Peyer's patch (tissue), 4 donors: Measurements from ENCODE around the gene RNU6-1. TPM values are rescaled to one million over a fixed set of nuclear protein-coding genes. Genes with fewer than 3 reads are reported as not detected.

Source experiments
- DNase-seq, 3 donors: peaks; one replicate each; pipeline ENCODE4 v3.0.0-alpha.2; 2017 to 2019
- H3K27ac ChIP-seq, 4 donors: fragments of 200-600 bp; sonication (generic); one replicate each; pipeline ENCODE4 v1.5.1; 2016 to 2019
- H3K27me3 ChIP-seq, 2 donors: fragments of 200-600 bp; sonication (generic); one replicate each; pipeline ENCODE4 v1.5.1; 2019
- H3K36me3 ChIP-seq, 3 donors: fragments of 200-600 bp; sonication (generic); one replicate each; pipeline ENCODE4 v1.5.1; 2016 to 2019
- H3K4me1 ChIP-seq, 4 donors: fragments of 200-600 bp; sonication (generic); one replicate each; pipeline ENCODE4 v1.5.1; 2016 to 2019
- H3K4me3 ChIP-seq, 4 donors: fragments of 200-600 bp; sonication (generic); 1 replicate in 3 of 4; 2 replicates in 1 of 4; pipeline ENCODE4 v1.5.1; 2016 to 2019; ENCODE audit warnings: mild to moderate bottlenecking in 1 of 4
- H3K9me3 ChIP-seq, 4 donors: fragments of 200-600 bp; sonication (generic); one replicate each; pipeline ENCODE4 v1.5.1; 2016 to 2019; ENCODE audit warnings: mild to moderate bottlenecking in 1 of 4
- CTCF ChIP-seq, 6 experiments: fragments of 450-650 bp in 4 of 6; fragments of 200-600 bp in 2 of 6; sonication (generic) in 1 of 6; IDR thresholded peaks; one replicate each; pipeline ENCODE4 v1.5.1; 2017 to 2019; ENCODE audit warnings: antibody characterized with exemption in 6 of 6, mild to moderate bottlenecking in 3 of 6, moderate library complexity in 1 of 6
- POLR2A ChIP-seq, 2 donors: fragments of 450-650 bp; IDR thresholded peaks; one replicate each; pipeline ENCODE4 v1.5.1; 2017; ENCODE audit warnings: antibody characterized with exemption in 2 of 2, mild to moderate bottlenecking in 2 of 2, moderate library complexity in 2 of 2
- total RNA-seq, 4 donors: library from RNA; depleted of rRNA; stranded (reverse); fragments of >200 nt; gene quantifications; one replicate each; pipeline ENCODE4 v1.1.0, GENCODE V29; 2016

Gene RNU6-1
- total RNA-seq, 4 donors from 2014 or later: not detected

- peaks cover 0 to 76% of the 10 kb centered on the region in 2 donors for H3K27me3 ChIP-seq
- peaks cover 0 to 13% (median 0%) of the 10 kb centered on the region in 4 donors for H3K9me3 ChIP-seq
- DNase-seq: peak in 1 of 3 donors; percentile 35
- no peak overlapping the region for H3K4me3 ChIP-seq
- no peak overlapping the region for H3K27ac ChIP-seq
- no peak for TF ChIP-seq CTCF (IDR thresholded peaks at IDR 0.05)
- no peak for TF ChIP-seq POLR2A (IDR thresholded peaks at IDR 0.05)
- no peaks in the 10 kb centered on the region for H3K36me3 ChIP-seq
- H3K4me1 ChIP-seq: peaks cover 0 to 55% (median 13%) of the 10 kb centered on the region in 4 donors
These were observed 17.9 kb downstream of the RNU6-1 start for GRCh38 chr15:67821784-67822440.

- Histone ChIP-seq H3K36me3 (no peaks in the 10 kb centered on the region), H3K4me1 (peaks cover 0 to 47% (median 10%) of the 10 kb centered on the region in 4 donors), H3K27ac (no peak overlapping the region), H3K9me3 (peaks cover 0 to 5% (median 0%) of the 10 kb centered on the region in 4 donors), H3K27me3 (peaks cover 0 to 68% of the 10 kb centered on the region in 2 donors), H3K4me3 (no peak overlapping the region)
- peak in 1 of 3 donors; percentile 57 for DNase-seq
- TF ChIP-seq CTCF (IDR thresholded peaks at IDR 0.05) (no peak), POLR2A (IDR thresholded peaks at IDR 0.05) (no peak)
These were observed 18.7 kb downstream of the RNU6-1 start for GRCh38 chr15:67820992-67821783.

GRCh38 chr15:67820122-67820991, 19.5 kb downstream of the RNU6-1 start:
- peak in 1 of 3 donors; percentile 34 for DNase-seq
- Histone ChIP-seq H3K36me3 (no peaks in the 10 kb centered on the region), H3K4me3 (no peak overlapping the region), H3K4me1 (peaks cover 0 to 39% (median 6%) of the 10 kb centered on the region in 4 donors), H3K9me3 (no peaks in the 10 kb centered on the region), H3K27me3 (peaks cover 0 to 60% of the 10 kb centered on the region in 2 donors), H3K27ac (no peak overlapping the region)
- TF ChIP-seq CTCF (IDR thresholded peaks at IDR 0.05): no peak
- no peak for TF ChIP-seq POLR2A (IDR thresholded peaks at IDR 0.05)

- Histone ChIP-seq H3K4me3 (no peak overlapping the region), H3K4me1 (peaks cover 0 to 32% (median 4%) of the 10 kb centered on the region in 4 donors), H3K27me3 (peaks cover 0 to 54% of the 10 kb centered on the region in 2 donors), H3K27ac (no peak overlapping the region), H3K36me3 (no peaks in the 10 kb centered on the region), H3K9me3 (no peaks in the 10 kb centered on the region)
- no peak for DNase-seq
- TF ChIP-seq POLR2A (IDR thresholded peaks at IDR 0.05) (no peak), CTCF (IDR thresholded peaks at IDR 0.05) (no peak)
These were observed 20.2 kb downstream of the RNU6-1 start for GRCh38 chr15:67819636-67820035.

- no peaks in the 10 kb centered on the region for H3K36me3 ChIP-seq
- H3K27me3 ChIP-seq: peaks cover 0 to 43% of the 10 kb centered on the region in 2 donors
- no peak for TF ChIP-seq CTCF (IDR thresholded peaks at IDR 0.05)
- no peak for TF ChIP-seq POLR2A (IDR thresholded peaks at IDR 0.05)
- no peak overlapping the region for H3K4me3 ChIP-seq
- H3K27ac ChIP-seq: no peak overlapping the region
- H3K4me1 ChIP-seq: peaks cover 0 to 23% (median 4%) of the 10 kb centered on the region in 4 donors
- no peaks in the 10 kb centered on the region for H3K9me3 ChIP-seq
- peak in 1 of 3 donors; percentile 13 for DNase-seq
These were observed 21.4 kb downstream of the RNU6-1 start for GRCh38 chr15:67818464-67818863.
